Mucosa of gallbladder (tissue), 1 donor: Measurements from ENCODE around the gene ABCA10. TPM values are rescaled to one million over a fixed set of nuclear protein-coding genes. Genes with fewer than 3 reads are reported as not detected.
"Not testable (repeated sequence)": the region's sequence is repeated elsewhere in the genome, so short reads cannot be mapped to it uniquely, and the experiment has no call there.

Experiments
- DNase-seq: peaks from one replicate; pipeline ENCODE4 v3.0.0-alpha.2; 2020; ENCODE audit warnings: low spot score
- total RNA-seq: library from RNA; stranded (reverse); gene quantifications from one replicate; pipeline ENCODE4 v1.2.1, GENCODE V29; 2021
- donor health status: DM: no; HTN: no; CAD: no.

ABCA10 gene
- total RNA-seq, 1 donor from 2014 or later = 8.7 TPM

GRCh38 chr17:69230939-69231338 lies 2.3 kb upstream of the ABCA10 start:
- no peak for DNase-seq

- no peak for DNase-seq
Measured at GRCh38 chr17:69228018-69228417, 606 bp downstream of the ABCA10 start.

GRCh38 chr17:69227541-69227940 lies 1.1 kb downstream of the ABCA10 start:
- DNase-seq = no peak

- no peak for DNase-seq
Measured at GRCh38 chr17:69223809-69224208, 4.8 kb downstream of the ABCA10 start.

GRCh38 chr17:69222707-69223258 lies 5.8 kb downstream of the ABCA10 start:
- DNase-seq = no peak

- no peak for DNase-seq
Measured at GRCh38 chr17:69220098-69220497, 8.5 kb downstream of the ABCA10 start.

- no peak for DNase-seq
Measured at GRCh38 chr17:69218986-69219385, 9.6 kb downstream of the ABCA10 start.

- no peak for DNase-seq
Measured at GRCh38 chr17:69213059-69213813, 15.4 kb downstream of the ABCA10 start.

GRCh38 chr17:69208640-69209039 lies 20.0 kb downstream of the ABCA10 start:
- no peak for DNase-seq

- no peak for DNase-seq
Measured at GRCh38 chr17:69207151-69207550, 21.5 kb downstream of the ABCA10 start.

GRCh38 chr17:69198238-69198637 lies 30.4 kb downstream of the ABCA10 start:
- no peak for DNase-seq

GRCh38 chr17:69196105-69196653 lies 32.4 kb downstream of the ABCA10 start:
- not testable (repeated sequence) for DNase-seq

- no peak for DNase-seq
Measured at GRCh38 chr17:69192754-69193153, 35.9 kb downstream of the ABCA10 start.

GRCh38 chr17:69188796-69189195 lies 39.8 kb downstream of the ABCA10 start:
- DNase-seq = no peak

GRCh38 chr17:69188064-69188463 lies 40.6 kb downstream of the ABCA10 start:
- no peak for DNase-seq

GRCh38 chr17:69187294-69187693 lies 41.3 kb downstream of the ABCA10 start:
- DNase-seq = no peak

- DNase-seq = no peak
Measured at GRCh38 chr17:69179227-69179952, 49.2 kb downstream of the ABCA10 start.

- no peak for DNase-seq
Measured at GRCh38 chr17:69176457-69176795, 52.2 kb downstream of the ABCA10 start.

- no peak for DNase-seq
Measured at GRCh38 chr17:69175625-69176456, 52.8 kb downstream of the ABCA10 start.

- no peak for DNase-seq
Measured at GRCh38 chr17:69175262-69175624, 53.4 kb downstream of the ABCA10 start.

- no peak for DNase-seq
Measured at GRCh38 chr17:69173118-69173517, 55.5 kb downstream of the ABCA10 start.

- DNase-seq = no peak
Measured at GRCh38 chr17:69170377-69170776, 58.2 kb downstream of the ABCA10 start.
